ENCODE data around the gene MCTP1.

Gene MCTP1

GRCh38 chr5:95284572-95285408 lies at the start of gene MCTP1:
TSS of gene MCTP1 (minus strand) at chr5:95285094.
- DNase-seq (ENCODE audit: low spot score), result peak; percentile 39

GRCh38 chr5:95332158-95332557 lies 47.3 kb upstream of the MCTP1 start:
- no peak for DNase-seq (ENCODE audit: low spot score)

GRCh38 chr5:95331358-95331757 lies 46.5 kb upstream of the MCTP1 start:
- DNase-seq (ENCODE audit: low spot score), result no peak

GRCh38 chr5:95327211-95327610 lies 42.3 kb upstream of the MCTP1 start:
- DNase-seq (ENCODE audit: low spot score), result no peak

GRCh38 chr5:95317687-95318086 lies 32.8 kb upstream of the MCTP1 start:
- DNase-seq (ENCODE audit: low spot score), result no peak

GRCh38 chr5:95317085-95317484 lies 32.2 kb upstream of the MCTP1 start:
- no peak for DNase-seq (ENCODE audit: low spot score)

GRCh38 chr5:95304711-95305110 lies 19.8 kb upstream of the MCTP1 start:
- no peak for DNase-seq (ENCODE audit: low spot score)

GRCh38 chr5:95298651-95299050 lies 13.8 kb upstream of the MCTP1 start:
- no peak for DNase-seq (ENCODE audit: low spot score)

GRCh38 chr5:95296291-95296690 lies 11.4 kb upstream of the MCTP1 start:
- no peak for DNase-seq (ENCODE audit: low spot score)

GRCh38 chr5:95285409-95285755 lies 488 bp upstream of the MCTP1 start:
- no peak for DNase-seq (ENCODE audit: low spot score)

GRCh38 chr5:95283761-95284571 lies 928 bp downstream of the MCTP1 start:
- DNase-seq (ENCODE audit: low spot score), result peak; percentile 46

GRCh38 chr5:95283022-95283615 lies 1.8 kb downstream of the MCTP1 start:
- DNase-seq (ENCODE audit: low spot score), result no peak

GRCh38 chr5:95281226-95281625 lies 3.7 kb downstream of the MCTP1 start:
- DNase-seq (ENCODE audit: low spot score), result peak; percentile 19

- no peak for DNase-seq (ENCODE audit: low spot score)
Observed at GRCh38 chr5:95280401-95281095, 4.3 kb downstream of the MCTP1 start.

GRCh38 chr5:95274011-95274410 lies 10.9 kb downstream of the MCTP1 start:
- DNase-seq (ENCODE audit: low spot score), result no peak

GRCh38 chr5:95272316-95272929 lies 12.5 kb downstream of the MCTP1 start:
- no peak for DNase-seq (ENCODE audit: low spot score)

- no peak for DNase-seq (ENCODE audit: low spot score)
Observed at GRCh38 chr5:95262933-95263660, 21.8 kb downstream of the MCTP1 start.

GRCh38 chr5:95261437-95262175 lies 23.3 kb downstream of the MCTP1 start:
- DNase-seq (ENCODE audit: low spot score), result peak; percentile 60

GRCh38 chr5:95256991-95257390 lies 27.9 kb downstream of the MCTP1 start:
- no peak for DNase-seq (ENCODE audit: low spot score)

- DNase-seq (ENCODE audit: low spot score), result no peak
Observed at GRCh38 chr5:95256446-95256845, 28.4 kb downstream of the MCTP1 start.
